ENCODE data around the gene PAPPA2.

PAPPA2 gene

GRCh38 chr1:176515310-176515709 is 52.3 kb downstream of the PAPPA2 start:
- TF ChIP-seq CTCF (IDR thresholded peaks at IDR 0.05; ENCODE audit: low read depth, low read length, missing control alignments): no peak
- DNase-seq (ENCODE audit: low read depth): peak; percentile 53
- in situ Hi-C loops (cut with HindIII; ENCODE audit: low sequenced_read_pairs): no loop called here
- H3K4me3 ChIP-seq (ENCODE audit: low read depth, low read length): no peak overlapping the region

- in situ Hi-C loops (cut with HindIII; ENCODE audit: low sequenced_read_pairs): no loop called here
- H3K4me3 ChIP-seq (ENCODE audit: low read depth, low read length): no peak overlapping the region
- no peak for TF ChIP-seq CTCF (IDR thresholded peaks at IDR 0.05; ENCODE audit: low read depth, low read length, missing control alignments)
- no peak for DNase-seq (ENCODE audit: low read depth)
Observed at GRCh38 chr1:176517484-176517883, 54.5 kb downstream of the PAPPA2 start.

- DNase-seq (ENCODE audit: low read depth): no peak
- no peak for TF ChIP-seq CTCF (IDR thresholded peaks at IDR 0.05; ENCODE audit: low read depth, low read length, missing control alignments)
- in situ Hi-C loops (cut with HindIII; ENCODE audit: low sequenced_read_pairs): no loop called here
- no peak overlapping the region for H3K4me3 ChIP-seq (ENCODE audit: low read depth, low read length)
Observed at GRCh38 chr1:176521211-176521610, 58.2 kb downstream of the PAPPA2 start.

GRCh38 chr1:176522310-176522845 is 59.4 kb downstream of the PAPPA2 start:
- no peak for DNase-seq (ENCODE audit: low read depth)
- TF ChIP-seq CTCF (IDR thresholded peaks at IDR 0.05; ENCODE audit: low read depth, low read length, missing control alignments): no peak
- in situ Hi-C loops (cut with HindIII; ENCODE audit: low sequenced_read_pairs): no loop called here
- H3K4me3 ChIP-seq (ENCODE audit: low read depth, low read length): no peak overlapping the region

GRCh38 chr1:176529395-176530090 is 66.6 kb downstream of the PAPPA2 start:
- in situ Hi-C loops (cut with HindIII; ENCODE audit: low sequenced_read_pairs): no loop called here
- no peak for DNase-seq (ENCODE audit: low read depth)
- no peak overlapping the region for H3K4me3 ChIP-seq (ENCODE audit: low read depth, low read length)
- TF ChIP-seq CTCF (IDR thresholded peaks at IDR 0.05; ENCODE audit: low read depth, low read length, missing control alignments): no peak

- in situ Hi-C loops (cut with HindIII; ENCODE audit: low sequenced_read_pairs): no loop called here
- no peak overlapping the region for H3K4me3 ChIP-seq (ENCODE audit: low read depth, low read length)
- no peak for TF ChIP-seq CTCF (IDR thresholded peaks at IDR 0.05; ENCODE audit: low read depth, low read length, missing control alignments)
- DNase-seq (ENCODE audit: low read depth): no peak
Observed at GRCh38 chr1:176531036-176531435, 68.1 kb downstream of the PAPPA2 start.
